HepG2 (cell line): ENCODE results near the gene RBBP9.

Source experiments
- EHMT2 ChIP-seq: fragments of 200-600 bp; sonication (generic); IDR thresholded peaks from 2 replicates; pipeline ENCODE4 v1.7.0; 2017; ENCODE audit warnings: antibody characterized with exemption, low read depth, low read length, borderline replicate concordance
- KLF16 ChIP-seq, 2 experiments: sonication (generic) in 1 of 2; formaldehyde crosslinking in 1 of 2; IDR thresholded peaks; 2 replicates each; pipeline versions ENCODE4 v1.6.1 to v1.8.0; 2016 to 2023; ENCODE audit warnings: missing genetic modification reagents in 2 of 2, missing compliant biosample characterization in 1 of 2
- MAX ChIP-seq: IDR thresholded peaks from 2 replicates; pipeline ENCODE4 v1.6.1; 2012; ENCODE audit warnings: inconsistent platforms
- NR1H2 ChIP-seq: sonication (generic); formaldehyde crosslinking; IDR thresholded peaks from 2 replicates; pipeline ENCODE4 v1.8.1; 2022; ENCODE audit warnings: low read depth, missing genetic modification reagents, borderline replicate concordance
- PITX1 ChIP-seq: sonication (generic); formaldehyde crosslinking; IDR thresholded peaks from 2 replicates; pipeline ENCODE4 v1.5.1; 2020; ENCODE audit warnings: mild to moderate bottlenecking, missing genetic modification reagents
- TP53 ChIP-seq: sonication (generic); formaldehyde crosslinking; conservative IDR thresholded peaks from 2 replicates; pipeline ENCODE4 v1.4.0; 2020; ENCODE audit warnings: missing genetic modification reagents
- ZBTB7A ChIP-seq: sonication (generic); formaldehyde crosslinking; IDR thresholded peaks from 2 replicates; pipeline ENCODE4 v1.8.0; 2022; ENCODE audit warnings: mild to moderate bottlenecking, missing genetic modification reagents
- ZNF274 ChIP-seq: sonication (generic); formaldehyde crosslinking; IDR thresholded peaks from 2 replicates; pipeline ENCODE4 v1.5.1; 2020; ENCODE audit warnings: mild to moderate bottlenecking, missing genetic modification reagents
- ZNF33A ChIP-seq: sonication (generic); formaldehyde crosslinking; IDR thresholded peaks from 2 replicates; pipeline ENCODE4 v1.5.1; 2020; ENCODE audit warnings: missing genetic modification reagents, mild to moderate bottlenecking, moderate library complexity, borderline replicate concordance
- ZNF570 ChIP-seq: sonication (generic); formaldehyde crosslinking; IDR thresholded peaks from 2 replicates; pipeline ENCODE4 v1.4.0; 2020; ENCODE audit warnings: mild to moderate bottlenecking, missing genetic modification reagents, borderline replicate concordance
- TF ChIP-seq, protein P1 (sequence below): sonication (generic); formaldehyde crosslinking; IDR thresholded peaks from 2 replicates; pipeline ENCODE4 v1.4.0; 2020; ENCODE audit warnings: missing genetic modification reagents
- TF ChIP-seq, protein P2 (sequence below): sonication (generic); formaldehyde crosslinking; IDR thresholded peaks from 2 replicates; pipeline ENCODE4 v1.5.0; 2020; ENCODE audit warnings: mild to moderate bottlenecking, missing genetic modification reagents, moderate library complexity
- TF ChIP-seq, protein P3 (sequence below), 2 experiments: IDR thresholded peaks; 2 replicates each; pipeline ENCODE4 v1.6.1; 2011 to 2012; ENCODE audit warnings: low read length in 2 of 2, borderline replicate concordance in 1 of 2, low read depth in 1 of 2, mild to moderate bottlenecking in 1 of 2, moderate library complexity in 1 of 2

GRCh38 chr20:18504479-18505060, 7.5 kb upstream of the RBBP9 start:
- no peak for TF ChIP-seq ZBTB7A
- TF ChIP-seq PITX1 (CRISPR knock-in tag) = no peak
- TF ChIP-seq, protein P1, sequence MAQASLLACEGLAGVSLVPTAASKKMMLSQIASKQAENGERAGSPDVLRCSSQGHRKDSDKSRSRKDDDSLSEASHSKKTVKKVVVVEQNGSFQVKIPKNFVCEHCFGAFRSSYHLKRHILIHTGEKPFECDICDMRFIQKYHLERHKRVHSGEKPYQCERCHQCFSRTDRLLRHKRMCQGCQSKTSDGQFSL = no peak
- TF ChIP-seq EHMT2 = no peak
- no peak for TF ChIP-seq KLF16 (CRISPR knock-in tag; IDR thresholded peaks at IDR 0.05)
- TF ChIP-seq, protein P2, sequence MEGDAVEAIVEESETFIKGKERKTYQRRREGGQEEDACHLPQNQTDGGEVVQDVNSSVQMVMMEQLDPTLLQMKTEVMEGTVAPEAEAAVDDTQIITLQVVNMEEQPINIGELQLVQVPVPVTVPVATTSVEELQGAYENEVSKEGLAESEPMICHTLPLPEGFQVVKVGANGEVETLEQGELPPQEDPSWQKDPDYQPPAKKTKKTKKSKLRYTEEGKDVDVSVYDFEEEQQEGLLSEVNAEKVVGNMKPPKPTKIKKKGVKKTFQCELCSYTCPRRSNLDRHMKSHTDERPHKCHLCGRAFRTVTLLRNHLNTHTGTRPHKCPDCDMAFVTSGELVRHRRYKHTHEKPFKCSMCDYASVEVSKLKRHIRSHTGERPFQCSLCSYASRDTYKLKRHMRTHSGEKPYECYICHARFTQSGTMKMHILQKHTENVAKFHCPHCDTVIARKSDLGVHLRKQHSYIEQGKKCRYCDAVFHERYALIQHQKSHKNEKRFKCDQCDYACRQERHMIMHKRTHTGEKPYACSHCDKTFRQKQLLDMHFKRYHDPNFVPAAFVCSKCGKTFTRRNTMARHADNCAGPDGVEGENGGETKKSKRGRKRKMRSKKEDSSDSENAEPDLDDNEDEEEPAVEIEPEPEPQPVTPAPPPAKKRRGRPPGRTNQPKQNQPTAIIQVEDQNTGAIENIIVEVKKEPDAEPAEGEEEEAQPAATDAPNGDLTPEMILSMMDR (CRISPR knock-in tag) = no peak
- no peak for TF ChIP-seq ZNF274 (CRISPR knock-in tag)
- no peak for TF ChIP-seq NR1H2 (CRISPR knock-in tag)
- TF ChIP-seq ZNF570 (CRISPR knock-in tag) = no peak
- no peak for TF ChIP-seq MAX
- TF ChIP-seq, protein P3, sequence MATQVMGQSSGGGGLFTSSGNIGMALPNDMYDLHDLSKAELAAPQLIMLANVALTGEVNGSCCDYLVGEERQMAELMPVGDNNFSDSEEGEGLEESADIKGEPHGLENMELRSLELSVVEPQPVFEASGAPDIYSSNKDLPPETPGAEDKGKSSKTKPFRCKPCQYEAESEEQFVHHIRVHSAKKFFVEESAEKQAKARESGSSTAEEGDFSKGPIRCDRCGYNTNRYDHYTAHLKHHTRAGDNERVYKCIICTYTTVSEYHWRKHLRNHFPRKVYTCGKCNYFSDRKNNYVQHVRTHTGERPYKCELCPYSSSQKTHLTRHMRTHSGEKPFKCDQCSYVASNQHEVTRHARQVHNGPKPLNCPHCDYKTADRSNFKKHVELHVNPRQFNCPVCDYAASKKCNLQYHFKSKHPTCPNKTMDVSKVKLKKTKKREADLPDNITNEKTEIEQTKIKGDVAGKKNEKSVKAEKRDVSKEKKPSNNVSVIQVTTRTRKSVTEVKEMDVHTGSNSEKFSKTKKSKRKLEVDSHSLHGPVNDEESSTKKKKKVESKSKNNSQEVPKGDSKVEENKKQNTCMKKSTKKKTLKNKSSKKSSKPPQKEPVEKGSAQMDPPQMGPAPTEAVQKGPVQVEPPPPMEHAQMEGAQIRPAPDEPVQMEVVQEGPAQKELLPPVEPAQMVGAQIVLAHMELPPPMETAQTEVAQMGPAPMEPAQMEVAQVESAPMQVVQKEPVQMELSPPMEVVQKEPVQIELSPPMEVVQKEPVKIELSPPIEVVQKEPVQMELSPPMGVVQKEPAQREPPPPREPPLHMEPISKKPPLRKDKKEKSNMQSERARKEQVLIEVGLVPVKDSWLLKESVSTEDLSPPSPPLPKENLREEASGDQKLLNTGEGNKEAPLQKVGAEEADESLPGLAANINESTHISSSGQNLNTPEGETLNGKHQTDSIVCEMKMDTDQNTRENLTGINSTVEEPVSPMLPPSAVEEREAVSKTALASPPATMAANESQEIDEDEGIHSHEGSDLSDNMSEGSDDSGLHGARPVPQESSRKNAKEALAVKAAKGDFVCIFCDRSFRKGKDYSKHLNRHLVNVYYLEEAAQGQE (IDR thresholded peaks at IDR 0.05; ENCODE audit: borderline replicate concordance in 1 of 2, low read depth in 1 of 2, low read length in 2 of 2) = no peak
- no peak for TF ChIP-seq ZNF33A (CRISPR knock-in tag)
- TF ChIP-seq TP53 (CRISPR knock-in tag) = no peak
